WI38 (cell line): Measurements from ENCODE around the gene LCK.
"Not testable (repeated sequence)": the region's sequence is repeated elsewhere in the genome, so short reads cannot be mapped to it uniquely, and the experiment has no call there.

Source experiments
- H3K4me3 ChIP-seq: 2 replicates; pipeline ENCODE4 v1.5.1; 2011; ENCODE audit warnings: low read depth, mild to moderate bottlenecking, control low read depth, low read length
- TF ChIP-seq, protein P1 (sequence below): IDR thresholded peaks from 2 replicates; pipeline ENCODE4 v1.5.1; 2012; ENCODE audit warnings: low read depth, mild to moderate bottlenecking, control low read depth, low read length

The LCK gene

DNA sequence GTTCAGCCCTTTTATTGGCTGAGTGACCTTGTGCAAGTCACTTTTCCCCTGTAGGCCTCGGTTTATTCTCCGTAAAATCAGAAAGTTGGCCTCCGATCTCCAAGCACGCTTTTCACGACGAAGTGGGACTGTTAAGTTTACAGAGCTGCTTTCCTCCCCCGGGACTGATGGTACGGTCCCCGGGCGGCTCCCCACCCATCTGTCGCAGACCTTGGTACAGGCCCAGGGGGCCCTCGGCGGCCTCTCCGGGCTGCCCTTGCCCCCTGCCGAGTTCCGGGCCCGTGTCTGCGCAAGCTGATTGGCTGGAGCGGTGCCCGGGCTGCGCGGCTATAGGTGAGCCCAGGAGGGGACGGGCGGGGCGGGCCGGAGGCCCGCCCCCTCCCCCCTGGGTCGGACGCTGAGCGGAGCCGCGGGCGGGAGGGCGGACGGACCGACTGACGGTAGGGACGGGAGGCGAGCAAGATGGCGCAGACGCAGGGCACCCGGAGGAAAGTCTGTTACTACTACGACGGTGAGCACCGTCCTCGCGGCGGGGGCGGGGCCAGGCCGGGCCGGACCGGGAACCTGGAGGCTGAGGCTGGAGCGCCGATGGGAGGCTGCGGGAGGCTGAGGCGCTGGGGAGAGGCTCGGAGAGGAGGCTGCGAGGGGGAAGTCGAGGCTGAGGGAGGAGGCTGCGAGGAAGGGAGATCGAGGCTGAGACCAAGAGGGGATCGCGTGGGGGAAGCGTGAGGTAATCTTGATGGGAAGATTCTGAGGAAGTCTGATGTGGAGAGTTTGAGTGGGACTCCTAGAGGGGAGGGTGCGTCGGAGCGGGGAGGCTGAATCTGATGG, 40.9 kb downstream of the LCK start, which contains the start of gene HDAC1:
Gene HDAC1, plus strand, starts transcription at position 376 of the 831 bp plus-strand sequence. Its CDS starts 87 bp downstream, at position 463.
- peak within 1 kb of the TSS; percentile 92 for H3K4me3 ChIP-seq
- TF ChIP-seq, protein P1, sequence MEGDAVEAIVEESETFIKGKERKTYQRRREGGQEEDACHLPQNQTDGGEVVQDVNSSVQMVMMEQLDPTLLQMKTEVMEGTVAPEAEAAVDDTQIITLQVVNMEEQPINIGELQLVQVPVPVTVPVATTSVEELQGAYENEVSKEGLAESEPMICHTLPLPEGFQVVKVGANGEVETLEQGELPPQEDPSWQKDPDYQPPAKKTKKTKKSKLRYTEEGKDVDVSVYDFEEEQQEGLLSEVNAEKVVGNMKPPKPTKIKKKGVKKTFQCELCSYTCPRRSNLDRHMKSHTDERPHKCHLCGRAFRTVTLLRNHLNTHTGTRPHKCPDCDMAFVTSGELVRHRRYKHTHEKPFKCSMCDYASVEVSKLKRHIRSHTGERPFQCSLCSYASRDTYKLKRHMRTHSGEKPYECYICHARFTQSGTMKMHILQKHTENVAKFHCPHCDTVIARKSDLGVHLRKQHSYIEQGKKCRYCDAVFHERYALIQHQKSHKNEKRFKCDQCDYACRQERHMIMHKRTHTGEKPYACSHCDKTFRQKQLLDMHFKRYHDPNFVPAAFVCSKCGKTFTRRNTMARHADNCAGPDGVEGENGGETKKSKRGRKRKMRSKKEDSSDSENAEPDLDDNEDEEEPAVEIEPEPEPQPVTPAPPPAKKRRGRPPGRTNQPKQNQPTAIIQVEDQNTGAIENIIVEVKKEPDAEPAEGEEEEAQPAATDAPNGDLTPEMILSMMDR, result no peak

DNA sequence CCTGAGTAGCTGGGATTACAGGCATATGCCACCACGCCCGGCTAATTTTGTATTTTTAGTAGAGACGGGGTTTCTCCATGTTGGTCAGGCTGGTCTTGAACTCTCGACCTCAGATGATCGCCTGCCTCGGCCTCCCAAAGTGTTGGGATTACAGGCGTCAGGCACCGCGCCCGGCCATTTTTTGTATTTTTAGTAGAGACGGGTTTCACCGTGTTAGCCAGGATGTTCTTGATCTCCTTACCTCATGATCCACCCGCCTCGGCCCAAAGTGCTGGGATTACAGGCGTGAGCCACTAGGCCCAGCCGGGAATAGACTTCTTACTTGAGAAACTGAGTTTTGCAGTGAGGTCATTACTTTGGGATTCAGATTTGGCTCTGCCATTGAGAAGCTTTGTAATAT, 47.1 kb downstream of the LCK start:
- not testable (repeated sequence) for H3K4me3 ChIP-seq

GRCh38 chr1:32299327-32299726, 48.3 kb downstream of the LCK start:
- H3K4me3 ChIP-seq, result no peak overlapping the region
- TF ChIP-seq, protein P1, result no peak

GRCh38 chr1:32303358-32303757, 52.3 kb downstream of the LCK start:
- no peak overlapping the region for H3K4me3 ChIP-seq
- TF ChIP-seq, protein P1, result no peak

- TF ChIP-seq, protein P1, result no peak
- H3K4me3 ChIP-seq, result no peak overlapping the region
Measured at GRCh38 chr1:32303997-32304622, 53.0 kb downstream of the LCK start.

- TF ChIP-seq, protein P1, result no peak
- H3K4me3 ChIP-seq, result no peak overlapping the region
Measured at GRCh38 chr1:32305310-32305709, 54.2 kb downstream of the LCK start.

GRCh38 chr1:32307324-32307723, 56.3 kb downstream of the LCK start:
- TF ChIP-seq, protein P1, result no peak
- no peak overlapping the region for H3K4me3 ChIP-seq
